DOHH2 (cell line): ENCODE measurements around the gene NRK.

Experiments
- H3F3A ChIP-seq: fragments of 200-600 bp; sonication (generic), shearing (Covaris generic); 2 replicates; pipeline ENCODE4 v1.6.0; 2016; ENCODE audit warnings: antibody characterized with exemption, mild to moderate bottlenecking; ENCODE audit not compliant: control insufficient read depth, insufficient read depth
- H3K27ac ChIP-seq: fragments of 200-600 bp; sonication (generic); 2 replicates; pipeline ENCODE4 v1.5.1; 2014; ENCODE audit warnings: low read depth, mild to moderate bottlenecking, low read length, moderate library complexity
- H3K27me3 ChIP-seq: fragments of 200-600 bp; sonication (generic); 2 replicates; pipeline ENCODE4 v1.6.1; 2014; ENCODE audit warnings: mild to moderate bottlenecking, low read length, mixed read lengths; ENCODE audit not compliant: control insufficient read depth
- H3K36me3 ChIP-seq: fragments of 200-600 bp; sonication (generic); 2 replicates; pipeline ENCODE4 v1.6.1; 2014; ENCODE audit warnings: mild to moderate bottlenecking, low read length, moderate library complexity, mixed read lengths; ENCODE audit not compliant: control insufficient read depth
- H3K4me1 ChIP-seq: fragments of 200-600 bp; sonication (generic); 2 replicates; pipeline ENCODE4 v1.6.1; 2014; ENCODE audit warnings: mild to moderate bottlenecking, low read length, mixed read lengths; ENCODE audit not compliant: control insufficient read depth
- H3K4me2 ChIP-seq: fragments of 200-600 bp; sonication (generic); 2 replicates; pipeline ENCODE4 v1.6.0; 2014; ENCODE audit warnings: mild to moderate bottlenecking, low read length, moderate library complexity
- H3K4me3 ChIP-seq: fragments of 200-600 bp; sonication (generic); 2 replicates; pipeline ENCODE4 v1.5.1; 2014; ENCODE audit warnings: mild to moderate bottlenecking, low read length, mixed read lengths
- H3K79me2 ChIP-seq: fragments of 200-600 bp; sonication (generic); 2 replicates; pipeline ENCODE4 v1.6.1; 2014; ENCODE audit warnings: mild to moderate bottlenecking, low read length, mixed read lengths; ENCODE audit not compliant: control insufficient read depth
- H3K9me2 ChIP-seq: fragments of 200-600 bp; sonication (generic); replicated peaks from 2 replicates; pipeline ENCODE4 v1.6.1; 2014; ENCODE audit warnings: mild to moderate bottlenecking, low read length, mixed read lengths; ENCODE audit not compliant: control insufficient read depth
- H3K9me3 ChIP-seq: fragments of 200-600 bp; sonication (generic); 2 replicates; pipeline ENCODE4 v1.6.1; 2014; ENCODE audit warnings: antibody characterized with exemption, low read length, mixed read lengths; ENCODE audit not compliant: control insufficient read depth, insufficient read depth
- H4K20me1 ChIP-seq: fragments of 200-600 bp; sonication (generic); 2 replicates; pipeline ENCODE4 v1.6.0; 2014; ENCODE audit warnings: low read depth, mild to moderate bottlenecking, antibody characterized with exemption, low read length, moderate library complexity; ENCODE audit not compliant: control insufficient read depth, insufficient read depth
- CTCF ChIP-seq: fragments of 200-600 bp; sonication (generic); IDR thresholded peaks from one replicate; pipeline ENCODE4 v1.5.1; 2014; ENCODE audit warnings: antibody characterized with exemption, mild to moderate bottlenecking, low read depth, low read length; ENCODE audit not compliant: poor library complexity, severe bottlenecking
- EZH2phosphoT487 ChIP-seq: fragments of 200-600 bp; sonication (generic); IDR thresholded peaks from 2 replicates; pipeline ENCODE4 v1.6.1; 2017; ENCODE audit warnings: borderline replicate concordance, mild to moderate bottlenecking, antibody characterized with exemption, low read length, moderate library complexity, mixed read lengths

Gene NRK

GRCh38 chrX:105972690-105973386 is 150.5 kb downstream of the NRK start:
- Histone ChIP-seq H3F3A (no peaks in the 10 kb centered on the region), H3K4me1 (no peaks in the 10 kb centered on the region), H4K20me1 (no peaks in the 10 kb centered on the region), H3K9me2 (no peaks in the 10 kb centered on the region), H3K4me2 (no peak overlapping the region), H3K27me3 (no peaks in the 10 kb centered on the region), H3K79me2 (no peaks in the 10 kb centered on the region), H3K36me3 (no peaks in the 10 kb centered on the region), H3K27ac (no peak overlapping the region), H3K9me3 (no peaks in the 10 kb centered on the region), H3K4me3 (no peak overlapping the region)
- no peak for TF ChIP-seq EZH2phosphoT487
- TF ChIP-seq CTCF = no peak

GRCh38 chrX:105973387-105973739 is 151.0 kb downstream of the NRK start:
- Histone ChIP-seq H4K20me1 (no peaks in the 10 kb centered on the region), H3K9me3 (no peaks in the 10 kb centered on the region), H3K27ac (no peak overlapping the region), H3F3A (no peaks in the 10 kb centered on the region), H3K27me3 (no peaks in the 10 kb centered on the region), H3K36me3 (no peaks in the 10 kb centered on the region), H3K9me2 (no peaks in the 10 kb centered on the region), H3K79me2 (no peaks in the 10 kb centered on the region), H3K4me3 (no peak overlapping the region), H3K4me2 (no peak overlapping the region), H3K4me1 (no peaks in the 10 kb centered on the region)
- no peak for TF ChIP-seq CTCF

- Histone ChIP-seq H3K4me1 (no peaks in the 10 kb centered on the region), H3K9me3 (no peaks in the 10 kb centered on the region), H3K9me2 (no peaks in the 10 kb centered on the region), H3K36me3 (no peaks in the 10 kb centered on the region), H3K27ac (no peak overlapping the region), H3F3A (no peaks in the 10 kb centered on the region), H3K79me2 (no peaks in the 10 kb centered on the region), H3K4me3 (no peak overlapping the region), H4K20me1 (no peaks in the 10 kb centered on the region), H3K4me2 (no peak overlapping the region), H3K27me3 (no peaks in the 10 kb centered on the region)
- TF ChIP-seq EZH2phosphoT487 = no peak
- no peak for TF ChIP-seq CTCF
Observed at GRCh38 chrX:105975382-105975781, 153.0 kb downstream of the NRK start.
